Fibroblast of the aortic adventitia (primary cell): ENCODE results near the gene TSPOAP1. TPM values are rescaled to one million over a fixed set of nuclear protein-coding genes. Genes with fewer than 3 reads are reported as not detected.

ENCODE experiments used
- DNase-seq: peaks from one replicate; pipeline ENCODE4 v3.0.0-alpha.2; 2010; ENCODE audit warnings: low read depth
- H3K4me3 ChIP-seq: 2 replicates; pipeline ENCODE4 v1.5.1; 2011; ENCODE audit warnings: low read depth, mild to moderate bottlenecking, control low read depth, low read length, moderate library complexity
- total RNA-seq: library from RNA; depleted of rRNA; stranded (reverse); fragments of >200 nt; gene quantifications from 2 replicates; pipeline ENCODE4 v1.2.3, GENCODE V29; 2012; ENCODE audit warnings: low replicate concordance
- TF ChIP-seq, protein P1 (sequence below): IDR thresholded peaks from 2 replicates; pipeline ENCODE4 v1.5.1; 2011; ENCODE audit warnings: mild to moderate bottlenecking, low read length, control low read depth, inconsistent platforms; ENCODE audit not compliant: insufficient read depth

The TSPOAP1 gene
- total RNA-seq, 1 donor = 0.18 TPM

DNA sequence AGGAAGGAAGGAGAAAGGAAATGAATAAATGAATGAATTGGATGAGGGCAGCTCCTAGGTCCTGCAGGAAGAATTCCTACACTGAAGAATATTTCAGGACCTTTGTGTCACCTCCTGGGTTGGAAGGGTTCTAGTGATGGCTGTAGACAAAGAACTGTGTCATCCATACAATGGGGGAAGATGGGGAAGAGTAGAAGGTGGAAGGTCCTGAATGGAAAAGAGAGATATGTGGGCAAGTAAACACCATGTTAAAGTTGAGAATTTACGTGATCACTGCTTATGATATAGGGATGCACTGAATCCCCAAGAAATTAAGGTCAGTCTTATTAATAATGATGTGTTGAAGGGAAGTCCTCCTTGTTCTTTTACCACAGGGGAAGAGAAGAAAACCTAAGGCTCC is 27.6 kb upstream of the TSPOAP1 start:
- DNase-seq = no peak
- TF ChIP-seq, protein P1, sequence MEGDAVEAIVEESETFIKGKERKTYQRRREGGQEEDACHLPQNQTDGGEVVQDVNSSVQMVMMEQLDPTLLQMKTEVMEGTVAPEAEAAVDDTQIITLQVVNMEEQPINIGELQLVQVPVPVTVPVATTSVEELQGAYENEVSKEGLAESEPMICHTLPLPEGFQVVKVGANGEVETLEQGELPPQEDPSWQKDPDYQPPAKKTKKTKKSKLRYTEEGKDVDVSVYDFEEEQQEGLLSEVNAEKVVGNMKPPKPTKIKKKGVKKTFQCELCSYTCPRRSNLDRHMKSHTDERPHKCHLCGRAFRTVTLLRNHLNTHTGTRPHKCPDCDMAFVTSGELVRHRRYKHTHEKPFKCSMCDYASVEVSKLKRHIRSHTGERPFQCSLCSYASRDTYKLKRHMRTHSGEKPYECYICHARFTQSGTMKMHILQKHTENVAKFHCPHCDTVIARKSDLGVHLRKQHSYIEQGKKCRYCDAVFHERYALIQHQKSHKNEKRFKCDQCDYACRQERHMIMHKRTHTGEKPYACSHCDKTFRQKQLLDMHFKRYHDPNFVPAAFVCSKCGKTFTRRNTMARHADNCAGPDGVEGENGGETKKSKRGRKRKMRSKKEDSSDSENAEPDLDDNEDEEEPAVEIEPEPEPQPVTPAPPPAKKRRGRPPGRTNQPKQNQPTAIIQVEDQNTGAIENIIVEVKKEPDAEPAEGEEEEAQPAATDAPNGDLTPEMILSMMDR = no peak
- no peak overlapping the region for H3K4me3 ChIP-seq

DNA sequence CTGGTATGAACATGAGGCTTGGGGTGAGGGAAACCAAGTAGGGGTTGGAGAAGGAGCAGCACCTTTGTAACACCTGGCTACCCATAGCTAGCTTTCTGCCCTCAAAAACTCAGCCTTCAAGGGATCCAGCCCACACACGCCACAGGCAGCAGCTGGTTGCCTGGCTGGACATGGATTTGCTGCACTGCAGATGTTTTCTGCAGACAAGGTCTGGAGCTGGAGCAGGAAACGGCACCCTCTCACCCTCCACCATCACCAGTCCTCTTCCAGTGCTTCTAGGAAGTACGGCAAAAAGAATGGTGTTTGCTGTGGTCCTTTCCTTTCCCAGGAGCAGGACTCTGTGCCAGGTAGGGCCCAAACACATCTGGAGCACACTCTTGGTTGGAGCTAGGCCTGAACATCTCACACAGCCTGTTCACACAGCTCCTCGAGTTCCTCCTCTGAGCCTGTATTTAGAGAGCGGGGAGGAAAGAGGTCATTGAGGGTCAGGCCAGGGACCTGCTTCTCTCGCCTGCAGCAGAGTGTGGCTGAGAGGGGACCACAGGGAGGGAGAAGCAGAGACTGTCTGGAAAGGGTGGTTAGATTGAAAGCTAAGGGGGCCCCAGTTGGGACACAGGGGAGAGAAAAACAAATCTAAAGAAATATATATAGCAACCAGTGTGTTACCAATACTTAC is 26.1 kb upstream of the TSPOAP1 start:
- DNase-seq = no peak
- H3K4me3 ChIP-seq = no peak overlapping the region
- TF ChIP-seq, protein P1 = no peak

DNA sequence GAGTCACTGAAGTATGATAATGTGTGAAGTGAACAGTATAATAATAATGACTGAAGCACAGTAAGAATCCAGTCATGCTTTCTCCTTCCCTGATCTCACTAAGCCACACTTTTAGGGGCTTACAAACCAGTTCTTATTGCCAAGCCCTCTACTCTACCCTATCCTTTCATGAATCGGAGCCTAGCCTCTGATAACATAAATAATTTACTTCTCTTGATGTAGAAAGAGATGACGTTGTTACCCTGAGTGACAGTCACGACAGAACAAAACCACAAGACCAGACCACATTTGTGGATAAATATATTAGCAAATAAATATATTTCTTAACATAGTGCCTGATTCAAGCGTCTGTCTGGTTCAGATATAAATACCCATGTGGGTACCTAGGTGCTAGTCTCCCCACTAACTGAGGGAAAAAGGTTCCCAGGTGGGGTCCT is 24.8 kb upstream of the TSPOAP1 start:
- no peak overlapping the region for H3K4me3 ChIP-seq
- TF ChIP-seq, protein P1 = no peak
- DNase-seq = no peak

DNA sequence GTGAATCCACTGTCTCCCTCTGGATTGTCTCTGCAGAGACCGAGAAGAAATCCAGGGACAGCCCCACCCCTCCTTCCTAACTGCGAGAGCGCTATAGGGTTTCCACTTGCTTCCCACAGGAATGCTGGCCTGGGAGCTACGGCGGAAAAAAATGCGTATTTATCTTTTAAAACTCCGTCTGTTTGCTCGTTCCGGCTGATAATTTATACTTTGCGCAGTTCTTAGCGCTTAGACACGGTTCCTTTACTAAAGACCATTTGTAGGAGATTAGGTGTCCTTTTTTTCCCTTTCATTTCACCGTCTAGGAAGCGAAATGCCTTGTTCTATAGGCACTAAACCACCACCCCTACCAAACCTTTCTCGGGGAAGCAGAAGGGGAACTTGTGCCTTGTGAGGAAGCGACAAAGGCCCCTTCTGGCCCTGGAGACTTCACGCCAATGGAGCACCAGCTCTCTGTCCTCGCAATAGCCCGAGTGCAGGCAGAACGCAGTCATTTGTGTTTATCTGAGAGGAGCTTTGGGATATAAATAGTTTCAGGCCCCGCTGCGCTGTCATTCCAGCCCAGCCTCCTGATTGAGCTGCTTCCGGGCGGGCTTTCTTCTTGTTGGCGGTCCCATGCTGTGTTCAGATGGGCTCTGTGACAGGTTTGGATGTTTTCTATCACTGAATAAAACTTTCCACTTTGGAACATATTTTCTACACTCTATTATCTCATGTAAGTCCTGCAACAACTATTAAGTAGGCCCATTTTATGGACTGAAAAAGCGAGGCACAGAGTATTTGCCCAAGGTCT is 24.2 kb upstream of the TSPOAP1 start:
- peak; percentile 62 for DNase-seq
- H3K4me3 ChIP-seq = peak overlapping the region; percentile 100

DNA sequence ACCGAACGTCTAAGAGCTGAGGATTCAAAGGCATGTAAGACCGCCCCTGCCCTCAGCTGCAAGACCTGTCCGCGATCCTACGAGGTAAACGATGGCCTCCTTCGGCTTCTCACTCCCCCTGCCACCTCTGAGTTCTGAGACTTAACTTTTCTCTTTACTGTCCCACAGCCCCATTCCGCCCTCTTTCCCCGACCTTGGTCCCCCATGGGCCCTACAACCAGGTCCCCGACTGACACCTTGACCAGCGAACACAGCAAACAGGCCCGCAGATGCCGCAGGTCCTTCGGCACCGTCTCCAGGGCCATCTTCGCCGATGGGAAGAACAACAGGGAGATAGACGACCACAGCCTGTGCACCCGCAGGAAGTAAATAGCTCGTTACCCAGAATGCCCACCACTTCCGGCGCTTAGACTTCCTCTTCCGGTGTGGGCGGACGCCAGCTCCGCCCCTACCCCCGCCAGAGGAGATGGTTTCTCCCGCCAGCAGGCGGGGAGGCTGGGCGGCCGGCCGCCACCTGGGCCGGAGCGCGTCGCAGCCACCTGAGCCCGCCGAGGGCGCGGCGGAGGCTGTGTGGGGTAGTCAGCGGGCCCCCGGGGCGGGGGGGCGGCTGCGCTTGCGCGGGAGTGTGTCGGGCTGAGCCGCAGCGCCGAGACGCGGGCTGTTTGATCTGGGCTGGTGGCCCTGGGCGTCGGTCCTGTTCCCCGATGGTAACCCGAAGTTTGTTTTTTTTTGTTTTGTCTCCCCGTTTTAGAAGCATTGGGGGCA is 23.4 kb upstream of the TSPOAP1 start, which contains the start of gene SUPT4H1:
SUPT4H1 (minus strand) TSS at position 371 of the 765 bp plus-strand sequence; CDS start at position 305, 66 bp downstream.
- DNase-seq = peak; percentile 90
- peak within 1 kb of the TSS; percentile 100 for H3K4me3 ChIP-seq
- TF ChIP-seq, protein P1 = no peak

More for the DNA sequence above, 24.2 kb upstream of the TSPOAP1 start:
- TF ChIP-seq, protein P1 = no peak

DNA sequence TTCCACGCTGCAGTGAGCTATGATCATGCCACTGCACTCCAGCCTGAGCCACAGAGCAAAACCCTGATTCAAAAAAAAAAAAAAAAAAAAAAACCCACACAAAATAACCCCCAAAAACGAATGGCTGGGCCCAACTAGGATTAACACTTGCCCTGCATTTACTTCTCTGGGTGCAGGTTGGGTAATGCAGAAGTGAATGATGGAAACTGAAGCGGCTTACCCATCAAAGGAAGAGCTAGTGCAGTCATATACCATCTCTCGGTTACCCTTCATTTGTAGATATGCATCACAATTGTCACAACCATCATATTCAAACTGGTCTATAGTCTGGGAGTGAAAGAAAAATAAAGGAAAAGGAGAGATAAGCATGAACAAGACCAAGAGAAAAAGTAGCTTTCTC is 22.6 kb upstream of the TSPOAP1 start:
- TF ChIP-seq, protein P1 = no peak
- peak overlapping the region; percentile 100 for H3K4me3 ChIP-seq
- no peak for DNase-seq
